ENCODE data around the gene FBXO17. TPM values are rescaled to one million over a fixed set of nuclear protein-coding genes. Genes with fewer than 3 reads are reported as not detected.

The FBXO17 gene
- total RNA-seq, 1 donor from 2014 or later = 2.3 TPM

DNA sequence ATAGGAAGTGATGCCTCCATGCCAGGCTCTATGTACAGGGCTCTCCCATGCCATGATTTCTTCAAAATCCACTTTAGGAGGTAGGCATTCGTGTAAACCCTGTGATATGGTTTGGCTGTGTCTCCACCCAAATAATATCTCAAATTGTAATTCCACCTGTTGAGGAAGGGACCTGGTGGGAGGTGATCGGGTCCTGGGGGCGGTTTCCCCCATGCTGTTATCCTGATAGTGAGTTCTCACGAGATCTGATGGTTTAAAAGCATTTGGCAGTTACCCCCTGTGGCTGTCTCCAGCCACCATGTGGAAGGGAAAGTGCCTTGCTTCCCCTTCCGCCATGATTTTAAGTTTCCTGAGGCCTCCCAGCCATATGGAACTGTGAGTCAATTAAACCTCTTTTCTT, 53.1 kb downstream of the FBXO17 start:
- intact Hi-C loops (cut with DNase I) = no loop called here
- no peak for DNase-seq (ENCODE audit: missing footprints)

DNA sequence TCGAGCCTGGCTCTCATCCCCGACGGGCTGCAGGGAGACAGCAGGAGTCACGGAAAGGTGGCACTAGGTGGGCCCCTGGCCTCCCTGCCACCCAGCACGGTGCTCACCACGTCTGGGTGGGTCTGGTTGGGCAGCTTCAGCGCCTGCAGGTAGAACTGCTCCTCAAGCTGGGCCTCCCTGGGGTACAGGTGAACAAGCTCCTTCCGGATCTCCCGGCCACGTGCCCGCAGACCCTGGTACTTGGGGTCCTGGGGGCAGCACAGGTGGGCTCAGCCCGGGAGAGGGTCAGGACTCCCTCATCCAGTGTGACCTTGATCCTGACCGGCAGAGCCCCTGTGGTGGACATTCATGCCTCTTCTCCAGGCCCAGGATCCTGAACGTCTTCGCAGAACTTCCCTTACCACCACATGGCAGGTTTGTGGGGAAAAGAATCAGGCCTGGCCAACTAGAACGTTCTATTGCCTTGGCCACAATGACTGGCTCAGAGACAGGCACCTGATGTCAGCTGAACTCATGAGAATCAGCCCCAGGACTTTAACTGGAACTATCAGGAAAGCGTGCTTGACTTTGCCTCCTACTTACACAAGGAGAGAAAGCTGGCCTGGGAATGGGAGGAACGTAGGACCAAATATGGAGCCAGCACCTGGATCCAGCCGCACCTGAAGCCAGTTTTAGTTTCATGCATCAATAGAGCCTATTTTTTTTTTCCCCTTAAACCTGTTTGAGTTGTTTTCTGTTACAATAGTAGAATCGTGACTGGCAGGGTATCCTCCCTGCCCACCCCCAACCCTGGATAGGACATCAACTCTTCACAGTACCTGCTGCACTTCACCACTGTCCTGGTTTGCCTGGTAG, 53.9 kb downstream of the FBXO17 start:
- intact Hi-C loops (cut with DNase I) = no loop called here
- DNase-seq (ENCODE audit: missing footprints) (no peak), ATAC-seq (no peak)

More for the DNA sequence above, 53.1 kb downstream of the FBXO17 start:
- ATAC-seq = no peak

DNA sequence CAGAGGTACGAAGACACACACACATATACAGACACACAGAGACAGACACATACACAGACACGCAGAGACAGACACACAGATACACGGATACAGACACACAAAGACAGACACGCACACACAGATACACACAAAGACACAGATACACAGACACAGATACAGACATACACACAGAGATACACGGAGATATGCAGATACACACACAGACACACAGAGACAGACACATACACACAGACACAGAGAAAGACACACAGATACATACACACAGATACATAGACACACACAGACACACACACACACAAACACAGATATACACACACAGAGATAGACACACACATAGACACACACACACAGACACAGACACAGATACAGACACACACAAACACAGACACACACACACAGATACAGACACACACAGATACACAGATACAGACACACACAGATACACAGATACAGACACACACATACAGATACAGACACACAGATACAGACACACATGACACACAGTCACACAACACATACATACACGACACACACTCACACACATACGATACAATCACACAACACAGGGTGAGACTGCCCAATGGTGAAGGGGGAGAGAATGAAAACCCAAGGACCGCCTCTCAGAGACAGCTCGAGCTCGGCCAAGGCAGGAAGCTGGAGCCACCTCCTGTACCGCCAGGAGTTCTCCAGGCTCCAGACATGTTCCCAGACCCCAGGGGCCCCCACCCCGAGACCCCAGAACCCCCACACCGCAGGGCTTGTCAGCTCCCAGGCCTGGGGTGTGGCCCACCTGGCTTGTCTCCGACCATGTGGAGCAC, 54.7 kb downstream of the FBXO17 start:
- no peak for ATAC-seq
- intact Hi-C loops (cut with DNase I) = no loop called here
- no peak for DNase-seq (ENCODE audit: missing footprints)

DNA sequence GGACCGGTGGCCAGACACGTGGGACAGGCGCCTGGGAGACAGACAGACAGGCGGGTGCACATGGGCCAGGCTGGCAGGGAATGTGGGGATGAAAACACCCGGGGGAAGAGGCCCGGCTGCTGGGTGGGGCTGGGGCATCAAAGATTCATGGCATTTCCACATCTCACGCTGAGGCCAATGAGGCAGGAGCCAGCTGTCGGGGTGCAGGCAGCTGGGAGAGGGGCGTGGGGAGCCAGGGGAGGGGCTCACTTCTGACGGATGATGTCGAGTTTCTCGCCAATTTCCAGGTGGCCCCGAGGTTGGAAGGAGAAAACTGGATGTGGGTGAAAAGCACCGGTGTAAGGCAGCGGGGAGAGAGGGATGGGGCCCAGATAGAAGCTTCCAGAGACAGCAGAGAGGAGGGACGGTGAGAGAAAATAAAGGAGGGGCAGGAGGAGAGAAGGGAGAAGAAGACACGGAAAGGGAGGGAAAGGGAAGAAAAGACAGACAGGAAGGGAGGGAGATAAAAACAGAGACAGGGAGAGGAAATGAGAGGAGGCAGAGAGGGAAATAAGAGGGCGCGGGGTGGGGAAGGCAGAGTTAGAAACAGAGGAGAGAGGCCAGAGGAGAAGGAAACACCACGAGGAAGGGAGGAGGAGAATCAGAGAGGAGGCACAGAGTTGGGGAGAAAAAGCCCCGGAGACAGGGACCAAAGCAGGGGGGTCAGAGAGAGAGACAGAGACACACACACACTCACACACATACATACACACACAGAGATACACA, 55.5 kb downstream of the FBXO17 start:
- intact Hi-C loops (cut with DNase I) = no loop called here
- no peak for DNase-seq (ENCODE audit: missing footprints)
- no peak for ATAC-seq

DNA sequence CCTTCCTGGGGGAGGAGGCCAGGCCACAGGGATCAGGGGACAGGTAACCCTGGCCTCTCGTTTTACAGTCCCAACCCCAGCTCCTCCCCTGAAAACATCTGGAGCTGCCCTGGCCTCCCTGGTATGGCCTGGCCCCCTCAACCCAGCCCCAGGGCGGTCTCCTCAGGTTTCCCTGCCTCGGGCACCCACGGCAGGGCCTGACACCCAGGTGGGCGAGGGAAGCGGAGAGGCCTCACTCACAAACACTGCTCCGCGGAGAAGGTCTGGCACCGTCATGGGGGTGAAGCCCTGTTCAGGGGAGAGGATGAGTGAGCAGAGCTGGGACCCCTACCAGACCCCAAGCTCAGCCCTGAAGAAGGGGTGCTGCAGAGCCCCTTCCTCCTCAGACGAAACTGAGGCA, 57.0 kb downstream of the FBXO17 start:
- ATAC-seq = no peak
- DNase-seq (ENCODE audit: missing footprints) = no peak
- intact Hi-C loops (cut with DNase I) = no loop called here

DNA sequence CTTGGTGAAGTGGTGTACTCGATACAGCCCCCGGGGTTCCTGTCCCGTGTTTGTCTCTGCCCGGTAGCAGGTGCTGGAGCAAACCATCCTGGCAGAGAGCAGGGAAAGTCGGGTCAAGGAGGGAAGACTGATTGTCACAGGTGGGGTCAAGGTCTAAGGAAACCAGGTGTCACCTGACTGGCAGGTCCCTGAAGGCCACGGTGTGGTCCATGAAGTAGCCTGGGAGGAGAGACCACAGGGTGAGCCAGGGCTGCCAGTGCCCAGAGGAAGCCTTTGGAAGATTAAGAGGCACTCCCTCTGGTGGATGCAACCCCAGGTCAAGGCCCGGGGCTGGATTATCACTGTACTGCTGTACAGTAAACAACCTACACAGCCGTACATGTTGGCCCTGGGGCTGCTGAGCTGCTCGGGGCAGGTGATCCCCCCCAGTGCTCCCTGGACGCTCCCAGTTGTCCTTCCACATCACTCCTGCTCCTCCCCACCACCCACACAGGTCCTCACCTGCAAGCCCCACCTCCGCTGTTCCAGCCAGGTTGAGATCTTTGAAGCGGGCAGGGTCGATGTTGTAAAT, 57.5 kb downstream of the FBXO17 start:
- DNase-seq (ENCODE audit: missing footprints) (no peak), ATAC-seq (peak; percentile 30)
- intact Hi-C loops (cut with DNase I) = no loop called here

DNA sequence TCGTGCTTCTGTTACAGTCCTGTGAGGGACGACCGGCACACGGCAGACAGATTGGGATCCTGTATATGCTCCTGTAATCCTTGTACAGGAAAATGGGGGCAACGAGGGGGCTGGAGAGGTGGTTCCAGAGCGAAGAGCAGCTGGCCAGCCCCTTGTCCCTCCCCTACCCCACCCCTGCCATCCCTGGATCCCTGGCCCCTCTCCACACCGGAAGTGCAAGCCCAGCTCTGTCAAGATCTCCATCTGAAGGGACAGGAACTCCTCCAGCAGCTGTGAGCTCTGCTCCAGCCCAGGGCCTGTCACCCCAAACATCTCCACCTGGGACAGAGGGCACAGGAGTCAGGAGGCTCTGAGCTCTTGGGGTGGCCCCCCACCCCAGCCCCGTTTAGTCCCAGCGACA, 58.0 kb downstream of the FBXO17 start:
- intact Hi-C loops (cut with DNase I) = no loop called here
- DNase-seq (ENCODE audit: missing footprints) (no peak), ATAC-seq (no peak)

DNA sequence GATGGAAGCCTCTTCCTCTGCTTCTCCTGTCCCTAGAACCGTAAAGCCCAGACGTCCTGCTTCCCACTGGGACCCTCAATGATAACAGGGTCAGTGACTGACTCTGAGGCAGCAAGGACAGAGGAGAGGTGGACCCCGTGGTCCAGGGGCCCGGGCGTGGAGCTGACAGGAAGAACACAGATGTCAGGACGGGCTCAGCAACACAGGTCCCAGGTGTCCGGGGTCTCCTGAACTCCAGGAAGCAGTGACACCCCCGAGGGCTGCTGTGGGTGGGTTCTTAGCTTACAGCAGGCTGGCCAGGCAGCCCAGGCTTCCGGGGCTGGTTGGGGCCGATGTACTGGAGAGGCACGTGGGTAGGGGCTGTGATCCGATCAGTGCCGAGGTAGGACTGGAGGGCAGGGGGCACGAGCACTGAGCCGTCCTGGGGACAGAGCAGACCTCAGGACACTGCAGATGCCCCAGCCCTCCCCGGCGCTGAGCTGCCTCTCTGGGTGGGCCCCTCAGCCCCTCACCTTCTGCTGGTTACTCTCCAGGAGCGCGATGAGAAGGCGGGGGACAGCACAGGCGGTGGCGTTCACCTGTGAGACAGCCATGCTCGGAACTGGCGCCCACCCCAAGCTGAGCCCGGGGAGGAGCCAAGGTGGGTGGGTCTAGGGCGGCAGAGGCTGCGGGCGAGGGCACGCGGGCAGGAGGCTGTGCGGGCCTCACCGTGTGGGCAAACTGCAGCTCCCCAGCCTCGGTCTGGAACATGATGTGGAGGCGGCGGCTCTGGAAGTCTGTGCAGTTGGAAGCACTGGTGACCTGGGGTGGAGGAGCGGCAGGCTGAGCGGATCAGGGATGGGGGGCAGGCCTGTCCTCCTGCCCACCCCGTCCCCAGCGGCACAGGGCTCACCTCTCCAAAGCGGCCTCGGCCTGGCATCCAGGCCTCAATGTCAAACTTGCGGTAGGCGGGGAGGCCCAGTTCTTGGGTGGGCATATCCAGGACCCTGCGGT, 59.9 kb downstream of the FBXO17 start:
- no peak for DNase-seq (ENCODE audit: missing footprints)
- intact Hi-C loops (cut with DNase I) = no loop called here
- ATAC-seq = no peak

DNA sequence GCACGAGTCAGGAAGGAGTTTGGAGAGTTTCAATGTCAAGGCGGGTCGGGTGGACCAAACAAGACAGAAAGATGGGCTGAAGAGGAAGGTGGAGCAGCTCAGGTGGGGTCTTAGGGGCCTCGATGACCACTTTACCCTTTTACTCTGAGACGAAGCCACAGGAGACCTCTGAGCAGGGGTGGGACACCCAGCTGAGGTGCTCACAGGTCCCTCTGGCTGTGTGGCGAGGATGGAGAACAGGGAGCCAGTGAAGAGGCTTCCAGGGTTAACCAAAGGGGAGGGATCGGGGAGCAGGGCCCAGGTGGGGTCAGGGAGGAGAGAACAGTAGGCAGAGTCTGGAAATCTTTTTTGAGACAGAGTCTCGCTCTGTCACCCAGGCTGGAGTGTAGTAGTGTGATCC, 61.6 kb downstream of the FBXO17 start:
- intact Hi-C loops (cut with DNase I) = no loop called here
- no peak for DNase-seq (ENCODE audit: missing footprints)
- ATAC-seq = no peak

DNA sequence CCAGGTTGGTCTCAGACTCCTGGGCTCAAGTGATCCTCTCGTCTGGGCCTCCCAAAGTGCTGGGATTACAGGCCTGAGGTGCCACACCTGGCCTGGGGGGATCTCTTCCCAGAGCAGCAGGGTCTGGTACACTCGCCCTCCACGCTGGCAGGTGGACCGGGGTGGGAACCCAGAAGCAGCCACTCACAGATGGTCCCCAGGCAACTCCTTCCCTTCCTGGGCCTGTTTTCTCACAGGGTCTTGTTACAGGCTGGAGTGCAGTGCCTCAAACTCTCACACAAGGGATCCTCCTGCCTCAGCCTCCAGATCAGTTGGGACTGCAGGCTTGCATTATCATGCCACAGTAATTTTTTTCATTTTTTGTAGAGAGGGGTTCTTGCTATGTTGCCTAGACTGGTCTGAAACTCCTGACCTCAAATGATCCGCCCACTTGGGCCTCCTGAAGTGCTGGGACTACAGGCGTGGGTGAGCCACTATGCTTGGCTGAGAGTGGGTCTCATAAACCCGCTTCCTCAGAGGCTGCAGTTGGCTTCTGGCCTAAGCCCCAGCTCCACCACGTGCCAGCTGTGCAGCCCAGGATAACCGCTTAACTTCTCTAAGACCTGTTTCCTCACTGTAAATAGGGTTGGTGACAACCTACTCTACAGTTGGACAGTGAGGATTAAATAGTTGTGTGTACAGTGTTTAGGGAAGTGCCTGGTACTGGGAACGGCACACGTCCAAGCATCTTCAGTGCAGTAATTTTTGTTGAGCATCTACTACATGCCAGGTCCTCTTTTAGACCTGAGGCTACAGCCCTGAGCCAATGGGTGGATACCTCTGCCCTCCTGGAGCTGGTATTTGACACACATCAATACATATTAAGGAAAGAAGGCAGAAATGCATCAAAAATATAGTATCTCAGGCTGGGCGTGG, 62.7 kb downstream of the FBXO17 start:
- intact Hi-C loops (cut with DNase I) = no loop called here
- ATAC-seq = no peak

DNA sequence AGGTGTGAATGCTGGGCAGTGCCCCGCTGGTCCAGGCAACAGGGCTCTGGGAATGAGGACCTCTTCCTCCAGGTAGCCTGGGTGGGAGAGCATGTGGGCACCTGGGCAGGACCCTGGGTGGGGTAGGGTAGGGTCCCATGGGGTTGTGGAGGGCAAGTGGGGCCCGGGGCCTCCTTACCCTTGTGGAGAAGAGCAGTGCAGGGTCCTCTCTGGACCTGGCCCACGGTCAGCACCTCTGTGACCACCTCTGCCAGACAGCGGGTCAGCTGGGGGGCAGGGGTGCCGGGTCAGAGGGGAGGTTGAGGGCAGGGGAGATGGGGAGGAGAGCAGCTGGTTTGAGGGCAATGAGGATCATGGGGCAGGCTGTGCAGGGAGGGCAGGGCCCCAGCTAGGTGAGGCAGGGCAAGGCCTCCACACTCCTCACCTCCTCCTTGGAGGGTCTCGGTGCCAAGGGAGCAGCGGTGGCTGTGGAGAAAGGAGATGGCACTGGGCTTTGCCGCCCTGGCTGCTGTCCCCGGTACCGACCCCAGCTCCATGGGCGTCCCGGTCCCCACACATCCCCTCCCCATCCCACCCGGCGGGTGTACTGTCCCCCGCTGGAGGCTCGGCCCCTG, 64.0 kb downstream of the FBXO17 start:
- DNase-seq (ENCODE audit: missing footprints) = no peak
- no peak for ATAC-seq
- intact Hi-C loops (cut with DNase I) = no loop called here

More for the DNA sequence above, 62.7 kb downstream of the FBXO17 start:
- no peak for DNase-seq (ENCODE audit: missing footprints)

DNA sequence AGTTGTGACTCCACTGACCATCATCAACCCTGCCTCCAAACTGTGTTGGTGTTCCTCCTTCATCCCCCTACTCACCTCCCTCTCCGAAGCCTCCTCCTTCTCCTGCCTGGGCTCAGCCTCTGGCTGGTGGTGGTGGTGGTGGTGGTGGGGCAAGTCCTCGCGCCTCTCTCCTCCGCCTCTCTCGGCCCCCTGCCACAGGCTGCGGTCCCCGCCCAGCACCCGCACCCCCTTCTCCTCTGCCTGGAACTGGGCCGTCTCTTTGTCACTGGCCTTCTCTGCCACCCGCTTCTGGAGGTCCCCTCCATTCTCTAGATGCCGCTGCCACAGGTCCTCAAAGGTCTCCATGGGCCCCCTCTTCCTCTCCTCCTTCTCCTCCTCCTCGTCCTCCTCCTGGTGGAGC, 65.1 kb downstream of the FBXO17 start:
- intact Hi-C loops (cut with DNase I) = no loop called here
- ATAC-seq (no peak), DNase-seq (ENCODE audit: missing footprints) (no peak)

DNA sequence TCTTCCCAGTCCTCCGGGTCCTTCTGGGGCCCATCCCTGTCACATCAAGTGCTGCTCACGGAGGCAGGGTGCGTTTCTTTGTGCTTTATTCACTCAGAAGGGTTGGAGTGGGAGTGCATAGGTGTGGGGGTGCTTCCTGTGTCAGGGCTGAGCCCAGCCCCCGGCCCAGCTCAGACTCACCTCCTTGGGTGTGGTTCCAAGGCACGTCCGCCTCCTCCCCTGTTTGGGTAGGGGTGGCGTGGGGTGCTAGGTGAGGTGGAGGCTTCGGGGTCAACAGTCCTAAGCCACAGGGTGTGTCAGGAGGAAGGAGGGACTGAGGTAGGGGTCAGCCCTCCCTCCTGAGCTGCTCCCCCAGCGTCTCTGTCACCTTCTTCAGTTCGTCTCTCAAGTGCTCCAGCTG, 66.6 kb downstream of the FBXO17 start:
- DNase-seq (ENCODE audit: missing footprints) = no peak
- intact Hi-C loops (cut with DNase I) = no loop called here
- ATAC-seq = no peak

DNA sequence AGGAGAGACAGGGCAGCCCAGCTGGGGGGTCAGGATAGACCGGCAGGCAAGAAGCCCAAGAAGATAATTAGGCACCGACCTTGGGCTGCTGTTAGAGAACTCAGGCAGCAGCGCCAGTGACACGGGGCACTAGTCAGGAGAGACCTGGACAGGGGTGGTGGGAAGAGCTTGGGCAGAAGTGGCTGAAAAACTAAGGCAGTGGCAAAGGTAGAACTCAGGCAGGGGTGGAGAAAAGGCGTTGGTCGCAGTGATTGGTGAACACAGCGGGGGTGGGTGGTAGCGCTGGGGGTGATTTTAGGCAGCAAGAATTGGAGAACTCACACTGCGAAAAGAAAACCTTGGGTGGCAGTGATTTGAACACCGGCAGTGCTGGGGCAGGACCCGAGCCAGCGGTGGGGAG, 67.9 kb downstream of the FBXO17 start:
- ATAC-seq (no peak), DNase-seq (ENCODE audit: missing footprints) (no peak)
- intact Hi-C loops (cut with DNase I) = no loop called here

DNA sequence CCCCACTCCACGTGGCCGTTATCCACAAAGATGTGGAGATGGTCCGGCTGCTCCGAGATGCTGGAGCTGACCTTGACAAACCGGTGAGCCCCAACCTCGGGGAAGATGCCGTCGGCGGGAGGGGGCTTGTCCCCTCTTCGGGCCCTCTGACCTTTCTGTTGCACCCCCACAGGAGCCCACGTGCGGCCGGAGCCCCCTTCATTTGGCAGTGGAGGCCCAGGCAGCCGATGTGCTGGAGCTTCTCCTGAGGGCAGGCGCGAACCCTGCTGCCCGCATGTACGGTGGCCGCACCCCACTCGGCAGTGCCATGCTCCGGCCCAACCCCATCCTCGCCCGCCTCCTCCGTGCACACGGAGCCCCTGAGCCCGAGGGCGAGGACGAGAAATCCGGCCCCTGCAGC, 68.3 kb downstream of the FBXO17 start:
- intact Hi-C loops (cut with DNase I) = no loop called here
- ATAC-seq (no peak), DNase-seq (ENCODE audit: missing footprints) (no peak)

DNA sequence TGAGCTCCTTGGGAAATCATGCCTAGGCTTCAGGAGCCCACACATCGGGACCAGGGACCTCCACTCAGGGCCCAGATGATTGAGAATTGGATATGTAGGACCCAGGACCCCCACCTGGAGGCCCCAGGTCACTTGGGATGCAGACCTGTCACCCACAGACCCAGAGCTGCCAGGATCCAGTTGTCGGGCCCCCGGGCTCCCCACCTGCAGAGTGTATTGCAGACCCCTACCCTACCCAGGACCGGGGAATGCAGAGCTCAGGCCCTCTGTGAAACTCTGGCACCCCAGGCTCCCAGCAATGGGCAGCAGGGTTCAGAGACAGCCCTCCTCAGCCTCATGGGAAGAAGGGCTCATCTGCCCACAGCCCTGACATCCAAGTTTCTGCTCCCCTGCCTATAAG, 69.9 kb downstream of the FBXO17 start:
- no peak for ATAC-seq
- no peak for DNase-seq (ENCODE audit: missing footprints)
- intact Hi-C loops (cut with DNase I) = no loop called here

All from Right ventricle myocardium inferior (tissue), 1 donor.